Lower leg skin (tissue), 3 donors: Measurements from ENCODE around the gene CCSER2.

Experiments
- POLR2A ChIP-seq, 2 donors: fragments of 450-650 bp; IDR thresholded peaks; one replicate each; pipeline ENCODE4 v1.6.1; 2016 to 2017; ENCODE audit warnings: antibody characterized with exemption in 2 of 2, mild to moderate bottlenecking in 1 of 2, moderate library complexity in 1 of 2
- TF ChIP-seq, protein P1 (sequence below), 3 donors: fragments of 450-650 bp; IDR thresholded peaks; one replicate each; pipeline ENCODE4 v1.5.1; 2016; ENCODE audit warnings: antibody characterized with exemption in 3 of 3, mild to moderate bottlenecking in 3 of 3, moderate library complexity in 2 of 3

DNA sequence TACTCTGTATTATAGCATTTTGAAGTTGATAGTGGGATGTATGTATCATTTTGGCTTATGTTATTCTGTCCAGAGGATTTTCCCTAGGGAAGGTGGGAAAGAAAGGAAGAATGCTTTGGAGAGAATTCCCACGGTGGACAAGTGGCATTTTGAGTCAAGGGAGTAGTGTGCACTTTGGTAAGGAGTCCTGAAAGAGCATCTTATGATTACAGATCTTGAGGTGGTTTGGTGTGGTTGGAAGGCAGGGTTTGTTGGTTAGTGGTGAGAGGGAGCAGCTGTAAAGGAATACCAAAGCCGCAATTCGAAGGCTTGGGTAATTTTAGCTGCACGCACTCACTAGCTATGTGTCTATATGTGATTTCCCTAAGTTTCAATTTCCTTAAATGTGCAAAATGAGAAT, 16.1 kb downstream of the CCSER2 start:
- TF ChIP-seq POLR2A (IDR thresholded peaks at IDR 0.05), result no peak
- TF ChIP-seq, protein P1, sequence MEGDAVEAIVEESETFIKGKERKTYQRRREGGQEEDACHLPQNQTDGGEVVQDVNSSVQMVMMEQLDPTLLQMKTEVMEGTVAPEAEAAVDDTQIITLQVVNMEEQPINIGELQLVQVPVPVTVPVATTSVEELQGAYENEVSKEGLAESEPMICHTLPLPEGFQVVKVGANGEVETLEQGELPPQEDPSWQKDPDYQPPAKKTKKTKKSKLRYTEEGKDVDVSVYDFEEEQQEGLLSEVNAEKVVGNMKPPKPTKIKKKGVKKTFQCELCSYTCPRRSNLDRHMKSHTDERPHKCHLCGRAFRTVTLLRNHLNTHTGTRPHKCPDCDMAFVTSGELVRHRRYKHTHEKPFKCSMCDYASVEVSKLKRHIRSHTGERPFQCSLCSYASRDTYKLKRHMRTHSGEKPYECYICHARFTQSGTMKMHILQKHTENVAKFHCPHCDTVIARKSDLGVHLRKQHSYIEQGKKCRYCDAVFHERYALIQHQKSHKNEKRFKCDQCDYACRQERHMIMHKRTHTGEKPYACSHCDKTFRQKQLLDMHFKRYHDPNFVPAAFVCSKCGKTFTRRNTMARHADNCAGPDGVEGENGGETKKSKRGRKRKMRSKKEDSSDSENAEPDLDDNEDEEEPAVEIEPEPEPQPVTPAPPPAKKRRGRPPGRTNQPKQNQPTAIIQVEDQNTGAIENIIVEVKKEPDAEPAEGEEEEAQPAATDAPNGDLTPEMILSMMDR (IDR thresholded peaks at IDR 0.05), result no peak
